ENCODE measurements around the gene COLGALT1. TPM values are rescaled to one million over a fixed set of nuclear protein-coding genes. Genes with fewer than 3 reads are reported as not detected.

COLGALT1 gene
- total and polyA plus RNA-seq, 10 of the 15 experiments (the other 5 are each of a cell fraction or from before 2014, with no cell fraction given), result 1.2 to 78.8 (median 29.8) TPM

- TF ChIP-seq NR2C1 (IDR thresholded peaks at IDR 0.05) (no peak), ZBTB40 (IDR thresholded peaks at IDR 0.05; ENCODE audit: borderline replicate concordance) (no peak), TAF1 (IDR thresholded peaks at IDR 0.05; ENCODE audit: borderline replicate concordance, low read depth, low read length) (no peak), ZNF687 (IDR thresholded peaks at IDR 0.05) (no peak; the same call in 1 of the 2 replicates), CHD1 (IDR thresholded peaks at IDR 0.05; ENCODE audit: low read depth, low read length) (no peak), BACH1 (IDR thresholded peaks at IDR 0.05; ENCODE audit: borderline replicate concordance) (peak; percentile 13), ELK1 (IDR thresholded peaks at IDR 0.05; ENCODE audit: low read depth, low read length) (no peak), KAT2A (conservative IDR thresholded peaks at IDR 0.05; ENCODE audit: control insufficient read depth, low read depth, low read length) (no peak), REST (IDR thresholded peaks at IDR 0.05; ENCODE audit: low read depth, low read length) (no peak)
Observed at GRCh38 chr19:17555929-17556813, 722 bp downstream of the COLGALT1 start (continued).

All from GM12878 (cell line).